ENCODE measurements around the gene LTO1.
"Not testable (repeated sequence)": the region's sequence is repeated elsewhere in the genome, so short reads cannot be mapped to it uniquely, and the experiment has no call there.

LTO1 gene

GRCh38 chr11:69630017-69630416, 45.1 kb downstream of the LTO1 start:
- DNase-seq: no peak

GRCh38 chr11:69627551-69627950, 47.6 kb downstream of the LTO1 start:
- no peak for DNase-seq

GRCh38 chr11:69625476-69625875, 49.7 kb downstream of the LTO1 start:
- no peak for DNase-seq

GRCh38 chr11:69624293-69624692, 50.9 kb downstream of the LTO1 start:
- no peak for DNase-seq

- not testable (repeated sequence) for DNase-seq
These were observed 53.0 kb downstream of the LTO1 start for GRCh38 chr11:69622097-69622681.

GRCh38 chr11:69620683-69621290, 54.4 kb downstream of the LTO1 start:
- no peak for DNase-seq

GRCh38 chr11:69618237-69618636, 56.9 kb downstream of the LTO1 start:
- DNase-seq: no peak

GRCh38 chr11:69617682-69618081, 57.5 kb downstream of the LTO1 start:
- no peak for DNase-seq

GRCh38 chr11:69617220-69617619, 57.9 kb downstream of the LTO1 start:
- no peak for DNase-seq

All from CD4-positive, alpha-beta T cell treated with Interleukin-12 subunit alpha and Interleukin-12 subunit beta, for 1 hour (primary cell).